ENCODE results near the gene EFHD2. TPM values are rescaled to one million over a fixed set of nuclear protein-coding genes. Genes with fewer than 3 reads are reported as not detected.

Gene EFHD2
- total and polyA plus RNA-seq, 12 donors: 47.4 to 119 (median 87.9) TPM

- H3K27ac ChIP-seq: no peak overlapping the region
- no peak for DNase-seq
- H3K36me3 ChIP-seq (replicated peaks in 1 of 2): no peaks in the 10 kb centered on the region
- WGBS, 4 donors: 84 to 92% (median 90%) methylated on average over 5 of the region's 5 CpGs
- H3K4me1 ChIP-seq (replicated peaks in 1 of 2): no peaks in the 10 kb centered on the region
- no peaks in the 10 kb centered on the region for H3K27me3 ChIP-seq
- H3K4me3 ChIP-seq: no peak overlapping the region
- TF ChIP-seq, protein P1, sequence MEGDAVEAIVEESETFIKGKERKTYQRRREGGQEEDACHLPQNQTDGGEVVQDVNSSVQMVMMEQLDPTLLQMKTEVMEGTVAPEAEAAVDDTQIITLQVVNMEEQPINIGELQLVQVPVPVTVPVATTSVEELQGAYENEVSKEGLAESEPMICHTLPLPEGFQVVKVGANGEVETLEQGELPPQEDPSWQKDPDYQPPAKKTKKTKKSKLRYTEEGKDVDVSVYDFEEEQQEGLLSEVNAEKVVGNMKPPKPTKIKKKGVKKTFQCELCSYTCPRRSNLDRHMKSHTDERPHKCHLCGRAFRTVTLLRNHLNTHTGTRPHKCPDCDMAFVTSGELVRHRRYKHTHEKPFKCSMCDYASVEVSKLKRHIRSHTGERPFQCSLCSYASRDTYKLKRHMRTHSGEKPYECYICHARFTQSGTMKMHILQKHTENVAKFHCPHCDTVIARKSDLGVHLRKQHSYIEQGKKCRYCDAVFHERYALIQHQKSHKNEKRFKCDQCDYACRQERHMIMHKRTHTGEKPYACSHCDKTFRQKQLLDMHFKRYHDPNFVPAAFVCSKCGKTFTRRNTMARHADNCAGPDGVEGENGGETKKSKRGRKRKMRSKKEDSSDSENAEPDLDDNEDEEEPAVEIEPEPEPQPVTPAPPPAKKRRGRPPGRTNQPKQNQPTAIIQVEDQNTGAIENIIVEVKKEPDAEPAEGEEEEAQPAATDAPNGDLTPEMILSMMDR (IDR thresholded peaks at IDR 0.05): no peak
- no peak for TF ChIP-seq POLR2A (IDR thresholded peaks at IDR 0.05)
- intact Hi-C loops (cut with DNase I): no loop called here
- no peaks in the 10 kb centered on the region for H3K9me3 ChIP-seq (replicated peaks in 1 of 3)
Observed at GRCh38 chr1:15442759-15443158, 33.1 kb downstream of the EFHD2 start.

DNA sequence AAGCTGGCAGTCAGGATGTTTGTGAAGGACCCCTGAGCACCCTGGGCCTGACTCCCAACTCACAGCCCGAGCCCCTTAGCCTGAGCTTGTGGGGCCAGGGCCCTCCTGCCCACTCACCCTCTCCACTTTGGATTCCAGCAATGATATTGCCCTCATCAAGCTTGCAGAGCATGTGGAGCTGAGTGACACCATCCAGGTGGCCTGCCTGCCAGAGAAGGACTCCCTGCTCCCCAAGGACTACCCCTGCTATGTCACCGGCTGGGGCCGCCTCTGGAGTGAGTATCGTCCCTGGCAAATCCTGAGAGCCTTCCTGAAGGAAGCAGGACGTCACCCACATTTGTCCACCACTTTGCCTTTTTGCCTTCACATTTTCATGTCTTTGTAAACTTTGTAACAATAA is 33.6 kb downstream of the EFHD2 start:
- Histone ChIP-seq H3K36me3 (replicated peaks in 1 of 2) (no peaks in the 10 kb centered on the region), H3K4me1 (replicated peaks in 1 of 2) (no peaks in the 10 kb centered on the region), H3K27me3 (no peaks in the 10 kb centered on the region), H3K27ac (no peak overlapping the region), H3K9me3 (replicated peaks in 1 of 3) (no peaks in the 10 kb centered on the region), H3K4me3 (no peak overlapping the region)
- TF ChIP-seq, protein P1 (IDR thresholded peaks at IDR 0.05): no peak
- no peak for TF ChIP-seq POLR2A (IDR thresholded peaks at IDR 0.05)
- intact Hi-C loops (cut with DNase I): no loop called here
- no peak for DNase-seq
- 75 to 95% (median 84%) methylated on average over 5 of the region's 5 CpGs for WGBS, 4 donors

DNA sequence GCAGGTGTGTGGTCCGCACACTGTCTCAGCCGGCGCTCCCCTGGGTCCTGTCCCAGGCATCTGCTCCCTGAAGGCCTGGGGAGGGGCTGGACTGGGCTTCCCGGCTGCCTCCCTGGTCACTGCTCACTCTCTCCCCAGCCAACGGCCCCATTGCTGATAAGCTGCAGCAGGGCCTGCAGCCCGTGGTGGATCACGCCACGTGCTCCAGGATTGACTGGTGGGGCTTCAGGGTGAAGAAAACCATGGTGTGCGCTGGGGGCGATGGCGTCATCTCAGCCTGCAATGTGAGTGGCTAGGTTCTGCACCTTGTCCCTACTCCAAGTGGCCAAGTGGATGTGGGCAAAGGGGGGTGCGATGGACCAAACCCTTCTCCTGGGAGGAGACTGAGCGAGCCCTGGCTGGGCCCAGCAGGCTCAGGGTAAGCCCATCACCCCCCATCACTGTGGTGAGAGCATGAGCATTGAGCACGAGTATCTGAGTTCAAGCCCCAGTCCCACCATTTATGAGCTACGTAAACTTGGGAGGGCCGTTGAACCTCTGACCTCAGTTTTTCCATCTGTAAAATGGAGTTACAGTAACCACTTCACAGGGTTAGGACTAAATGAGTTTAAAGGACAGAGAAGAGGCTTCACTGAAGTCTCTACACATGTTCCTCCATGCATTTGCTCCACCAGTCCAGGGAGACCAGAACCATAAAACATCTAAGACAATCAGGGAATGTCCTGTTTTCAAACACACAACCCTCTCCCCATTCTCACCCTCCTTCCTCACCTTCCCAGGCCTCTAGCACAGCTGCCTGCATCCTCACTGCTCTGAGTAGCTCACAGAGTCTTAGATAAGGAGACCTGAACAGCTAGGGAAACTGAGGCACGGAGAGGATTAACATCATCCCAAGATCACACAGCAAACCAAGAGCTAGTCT is 35.0 kb downstream of the EFHD2 start:
- no peaks in the 10 kb centered on the region for H3K36me3 ChIP-seq (replicated peaks in 1 of 2)
- intact Hi-C loops (cut with DNase I): no loop called here

DNA sequence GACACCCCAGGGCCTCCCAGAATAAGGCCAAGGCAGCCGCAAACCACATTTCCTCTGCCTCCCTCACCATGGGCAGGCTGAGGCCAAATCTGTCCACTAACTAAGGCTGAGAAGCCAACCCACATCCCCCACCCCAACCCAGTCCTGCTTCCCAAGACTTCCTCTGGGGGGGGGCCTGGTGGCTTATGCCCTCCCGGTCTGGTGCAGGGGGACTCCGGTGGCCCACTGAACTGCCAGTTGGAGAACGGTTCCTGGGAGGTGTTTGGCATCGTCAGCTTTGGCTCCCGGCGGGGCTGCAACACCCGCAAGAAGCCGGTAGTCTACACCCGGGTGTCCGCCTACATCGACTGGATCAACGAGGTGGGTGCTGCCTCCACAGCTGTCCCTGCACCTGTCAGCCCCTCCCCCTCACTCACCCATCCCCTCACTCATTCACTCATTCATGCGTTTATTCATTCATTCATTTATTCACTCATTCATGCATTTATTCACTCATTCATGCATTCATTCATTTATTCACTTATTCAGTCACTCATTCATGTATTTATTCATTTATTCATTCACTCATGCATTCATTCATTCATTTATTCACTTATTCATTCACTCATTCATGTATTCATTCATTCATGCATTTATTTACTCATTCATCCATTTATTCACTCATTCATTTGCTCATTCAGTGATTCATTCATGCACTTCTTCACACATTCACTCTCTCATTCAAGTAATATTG is 35.9 kb downstream of the EFHD2 start:
- Histone ChIP-seq H3K36me3 (replicated peaks in 1 of 2) (no peaks in the 10 kb centered on the region), H3K4me3 (no peak overlapping the region), H3K4me1 (replicated peaks in 1 of 2) (no peaks in the 10 kb centered on the region), H3K27ac (no peak overlapping the region), H3K27me3 (no peaks in the 10 kb centered on the region), H3K9me3 (replicated peaks in 1 of 3) (no peaks in the 10 kb centered on the region)
- DNase-seq: no peak
- intact Hi-C loops (cut with DNase I): no loop called here
- TF ChIP-seq POLR2A (IDR thresholded peaks at IDR 0.05): no peak
- WGBS, 4 donors: 61 to 83% (median 76%) methylated on average over 9 to 14 of the region's 14 CpGs

More for the DNA sequence above, 35.0 kb downstream of the EFHD2 start:
- Histone ChIP-seq H3K27ac (no peak overlapping the region), H3K4me1 (replicated peaks in 1 of 2) (no peaks in the 10 kb centered on the region), H3K9me3 (replicated peaks in 1 of 3) (no peaks in the 10 kb centered on the region), H3K27me3 (no peaks in the 10 kb centered on the region), H3K4me3 (no peak overlapping the region)
- TF ChIP-seq, protein P1 (IDR thresholded peaks at IDR 0.05): no peak
- TF ChIP-seq POLR2A (IDR thresholded peaks at IDR 0.05): no peak
- 79 to 85% (median 82%) methylated on average over 3 to 17 of the region's 17 CpGs for WGBS, 4 donors
- no peak for DNase-seq
